Activated CD8-positive, alpha-beta memory T cell treated with anti-CD3 and anti-CD28 coated beads, Interleukin-2, amount 50 U/mL, for 48 hours (primary cell): ENCODE measurements around the gene CMTM1.

Source experiments
- DNase-seq: peaks from one replicate; pipeline ENCODE4 v3.0.0-alpha.2; 2020

Gene CMTM1

GRCh38 chr16:66566051-66566901, at the start of gene CMTM1:
Gene CMTM1 (plus strand): TSS chr16:66566439. CDS start chr16:66566514, 75 bp downstream.
- DNase-seq = no peak

GRCh38 chr16:66516509-66516807, 49.8 kb upstream of the CMTM1 start:
- DNase-seq = no peak

GRCh38 chr16:66516808-66517585, 49.2 kb upstream of the CMTM1 start:
- DNase-seq = peak; percentile 87

- DNase-seq = no peak
These were observed 48.5 kb upstream of the CMTM1 start for GRCh38 chr16:66517586-66518263.

GRCh38 chr16:66519482-66520373, 46.5 kb upstream of the CMTM1 start:
- DNase-seq = no peak

- peak; percentile 57 for DNase-seq
These were observed 45.7 kb upstream of the CMTM1 start for GRCh38 chr16:66520406-66521170.

GRCh38 chr16:66521252-66521713, 45.0 kb upstream of the CMTM1 start:
- DNase-seq = peak; percentile 56

GRCh38 chr16:66521951-66522771, 44.1 kb upstream of the CMTM1 start:
- DNase-seq = peak; percentile 95

- peak; percentile 53 for DNase-seq
These were observed 43.2 kb upstream of the CMTM1 start for GRCh38 chr16:66522816-66523590.

GRCh38 chr16:66523861-66524354, 42.3 kb upstream of the CMTM1 start:
- peak; percentile 56 for DNase-seq

- DNase-seq = peak; percentile 60
These were observed 41.6 kb upstream of the CMTM1 start for GRCh38 chr16:66524601-66525164.

GRCh38 chr16:66525396-66526180, 40.7 kb upstream of the CMTM1 start:
- no peak for DNase-seq

- no peak for DNase-seq
These were observed 37.9 kb upstream of the CMTM1 start for GRCh38 chr16:66528294-66528693.

- DNase-seq = no peak
These were observed 36.8 kb upstream of the CMTM1 start for GRCh38 chr16:66529475-66529874.

GRCh38 chr16:66534376-66534799, 31.9 kb upstream of the CMTM1 start:
- no peak for DNase-seq

GRCh38 chr16:66536525-66536924, 29.7 kb upstream of the CMTM1 start:
- DNase-seq = no peak

GRCh38 chr16:66537236-66537635, 29.0 kb upstream of the CMTM1 start:
- no peak for DNase-seq

- DNase-seq = no peak
These were observed 27.3 kb upstream of the CMTM1 start for GRCh38 chr16:66538910-66539309.
